GM15510 (cell line): ENCODE measurements around the gene VIM.

Experiments
- POLR2A ChIP-seq: IDR thresholded peaks from 3 replicates; pipeline ENCODE4 v1.6.1; 2011; ENCODE audit warnings: borderline replicate concordance; ENCODE audit not compliant: insufficient read length; ENCODE audit errors: extremely low read depth

Gene VIM

GRCh38 chr10:17234431-17234945 lies 6.4 kb downstream of the VIM start:
- no peak for TF ChIP-seq POLR2A

- no peak for TF ChIP-seq POLR2A
Measured at GRCh38 chr10:17235136-17235535, 7.1 kb downstream of the VIM start.

- no peak for TF ChIP-seq POLR2A
Measured at GRCh38 chr10:17236468-17237148, 8.6 kb downstream of the VIM start.

- TF ChIP-seq POLR2A, result no peak
Measured at GRCh38 chr10:17237149-17237527, 9.1 kb downstream of the VIM start.

GRCh38 chr10:17237915-17238444 lies 9.9 kb downstream of the VIM start:
- no peak for TF ChIP-seq POLR2A

- TF ChIP-seq POLR2A, result no peak
Measured at GRCh38 chr10:17238445-17239291, 10.6 kb downstream of the VIM start.

- no peak for TF ChIP-seq POLR2A
Measured at GRCh38 chr10:17239345-17240085, 11.5 kb downstream of the VIM start.

GRCh38 chr10:17240096-17240495 lies 12.1 kb downstream of the VIM start:
- no peak for TF ChIP-seq POLR2A

GRCh38 chr10:17240616-17241015 lies 12.6 kb downstream of the VIM start:
- TF ChIP-seq POLR2A, result no peak

- no peak for TF ChIP-seq POLR2A
Measured at GRCh38 chr10:17241611-17242333, 13.7 kb downstream of the VIM start.

GRCh38 chr10:17244700-17245365 lies 16.8 kb downstream of the VIM start:
- TF ChIP-seq POLR2A, result no peak

- TF ChIP-seq POLR2A, result no peak
Measured at GRCh38 chr10:17247210-17247609, 19.2 kb downstream of the VIM start.

GRCh38 chr10:17248964-17249363 lies 20.9 kb downstream of the VIM start:
- no peak for TF ChIP-seq POLR2A

GRCh38 chr10:17249820-17250219 lies 21.8 kb downstream of the VIM start:
- no peak for TF ChIP-seq POLR2A
